Esophagus squamous epithelium (tissue), 4 donors: ENCODE data around the gene GTPBP2.

ENCODE experiments used
- CTCF ChIP-seq, 6 experiments: fragments of 450-650 bp in 4 of 6; fragments of 200-600 bp in 2 of 6; sonication (generic) in 2 of 6; IDR thresholded peaks; one replicate each; pipeline ENCODE4 v1.5.1; 2016 to 2019; ENCODE audit warnings: antibody characterized with exemption in 6 of 6, mild to moderate bottlenecking in 4 of 6, moderate library complexity in 4 of 6
- POLR2A ChIP-seq, 4 donors: fragments of 450-650 bp; IDR thresholded peaks; one replicate each; pipeline ENCODE4 v1.6.1; 2017; ENCODE audit warnings: antibody characterized with exemption in 4 of 4, mild to moderate bottlenecking in 4 of 4, moderate library complexity in 3 of 4

- TF ChIP-seq POLR2A (IDR thresholded peaks at IDR 0.05) (no peak), CTCF (IDR thresholded peaks at IDR 0.05) (no peak)
These were observed 18.6 kb downstream of the GTPBP2 start for GRCh38 chr6:43610431-43610830.
